PC-3 (cell line): ENCODE results near the gene HCN4. TPM values are rescaled to one million over a fixed set of nuclear protein-coding genes. Genes with fewer than 3 reads are reported as not detected.

Source experiments
- ATAC-seq: fragments of 200-7000 bp; cut with Tn5 transposase; 2 replicates; pipeline ENCODE4 v1.9.1; 2020; ENCODE audit warnings: mild to moderate bottlenecking, moderate library complexity
- BruUV-seq: library from RNA; stranded (reverse); fragments of 400-500 nt; replicated peaks from 2 replicates; lab custom pipeline; 2021; lab: Mats Ljungman, UMichigan
- CTCF ChIA-PET: fragments of 300-600 bp; sonication (Branson Sonifier 250); formaldehyde crosslinking; loops from one replicate; lab custom pipeline; 2022; ENCODE audit warnings: antibody characterized with exemption; lab: Charles Lee
- POLR2A ChIA-PET: fragments of 300-600 bp; sonication (Branson Sonifier 250); formaldehyde crosslinking; loops from one replicate; lab custom pipeline; 2022; ENCODE audit warnings: antibody characterized with exemption; ENCODE audit not compliant: unreplicated experiment; lab: Charles Lee
- DNase-seq: peaks from one replicate; pipeline ENCODE4 v3.0.0-alpha.2; 2015
- H2AFZ ChIP-seq: fragments of 300-600 bp; sonication (generic); 2 replicates; pipeline ENCODE4 v1.6.0; 2016; ENCODE audit warnings: antibody characterized with exemption, low read length
- H3F3A ChIP-seq: fragments of 300-600 bp; sonication (generic); one replicate; pipeline ENCODE4 v1.6.0; 2017; ENCODE audit warnings: antibody characterized with exemption, low read length, control low read depth, mild to moderate bottlenecking; ENCODE audit not compliant: unreplicated experiment
- H3K27ac ChIP-seq: fragments of 300-600 bp; sonication (generic); 2 replicates; pipeline ENCODE4 v1.5.1; 2016; ENCODE audit warnings: mild to moderate bottlenecking, low read length
- H3K27me3 ChIP-seq: fragments of 300-600 bp; sonication (generic); 2 replicates; pipeline ENCODE4 v1.6.1; 2016; ENCODE audit warnings: low read length, mixed read lengths
- H3K36me3 ChIP-seq: fragments of 300-600 bp; sonication (generic); 2 replicates; pipeline ENCODE4 v1.6.1; 2016; ENCODE audit warnings: low read depth, mixed run types, low read length, mixed read lengths
- H3K4me1 ChIP-seq: fragments of 300-600 bp; sonication (generic); 2 replicates; pipeline ENCODE4 v1.5.1; 2016; ENCODE audit warnings: low read length; ENCODE audit not compliant: insufficient read depth
- H3K4me2 ChIP-seq: fragments of 300-600 bp; sonication (generic); 2 replicates; pipeline ENCODE4 v1.6.0; 2016; ENCODE audit warnings: low read length
- H3K4me3 ChIP-seq: fragments of 300-600 bp; sonication (generic); 2 replicates; pipeline ENCODE4 v1.5.1; 2016; ENCODE audit warnings: mild to moderate bottlenecking, low read length, mixed read lengths
- H3K79me2 ChIP-seq: fragments of 300-600 bp; sonication (generic); 2 replicates; pipeline ENCODE4 v1.6.1; 2017; ENCODE audit warnings: low read length, mixed read lengths
- H3K9ac ChIP-seq: fragments of 300-600 bp; sonication (generic); 2 replicates; pipeline ENCODE4 v1.6.0; 2016; ENCODE audit warnings: mild to moderate bottlenecking, low read length
- H3K9me2 ChIP-seq: fragments of 300-600 bp; sonication (generic); replicated peaks from 2 replicates; pipeline ENCODE4 v1.6.1; 2016; ENCODE audit warnings: mixed run types, low read length, mixed read lengths
- H3K9me3 ChIP-seq: fragments of 300-600 bp; sonication (generic); 2 replicates; pipeline ENCODE4 v1.6.1; 2016; ENCODE audit warnings: low read length, mixed read lengths
- H4K20me1 ChIP-seq: fragments of 300-600 bp; sonication (generic); 2 replicates; pipeline ENCODE4 v1.6.1; 2016; ENCODE audit warnings: low read length, mixed read lengths
- CTCF ChIP-seq: fragments of 300-600 bp; sonication (generic); conservative IDR thresholded peaks from 2 replicates; pipeline ENCODE4 v1.5.1; 2017; ENCODE audit warnings: antibody characterized with exemption, low read depth, mild to moderate bottlenecking, low read length
- EZH2 ChIP-seq: fragments of 300-600 bp; sonication (generic); IDR thresholded peaks from one replicate; pipeline ENCODE4 v1.6.1; 2017; ENCODE audit warnings: antibody characterized with exemption, mild to moderate bottlenecking, low read length; ENCODE audit not compliant: unreplicated experiment
- EZH2phosphoT487 ChIP-seq: fragments of 300-600 bp; sonication (generic); IDR thresholded peaks from 2 replicates; pipeline ENCODE4 v1.6.1; 2018; ENCODE audit warnings: mild to moderate bottlenecking, antibody characterized with exemption, low read length, borderline replicate concordance
- intact Hi-C: fragments of 100-400 bp; cut with micrococcal nuclease; formaldehyde crosslinking; loops from 2 replicates; pipeline ENCODE4 v1.9.0; 2023
- total RNA-seq: library from RNA; depleted of rRNA; stranded (reverse); fragments of >200 nt; gene quantifications from 2 replicates; pipeline ENCODE4 v1.2.3, GENCODE V29; 2014

Gene HCN4
- total RNA-seq, 1 experiment from 2014 or later: not detected

GRCh38 chr15:73335471-73335870 is 33.3 kb downstream of the HCN4 start:
- H3K9me2 ChIP-seq: no peaks in the 10 kb centered on the region
- peaks cover 32% of the 10 kb centered on the region for H3K27me3 ChIP-seq
- intact Hi-C loops: no loop called here
- TF ChIP-seq EZH2 (no peak), CTCF (no peak), EZH2phosphoT487 (no peak)
- no peaks in the 10 kb centered on the region for H3K36me3 ChIP-seq
- H3F3A ChIP-seq: no peaks in the 10 kb centered on the region
- no peak overlapping the region for H3K4me3 ChIP-seq
- ATAC-seq (no peak), DNase-seq (no peak)
- no peak overlapping the region for H3K27ac ChIP-seq
- ChIA-PET CTCF (no interaction called here), POLR2A (no interaction called here)
- H3K4me1 ChIP-seq: no peaks in the 10 kb centered on the region
- no peak overlapping the region for H3K9ac ChIP-seq
- no peak overlapping the region for H2AFZ ChIP-seq
- no peak overlapping the region for H3K4me2 ChIP-seq
- H4K20me1 ChIP-seq: no peaks in the 10 kb centered on the region
- H3K9me3 ChIP-seq: no peaks in the 10 kb centered on the region
- no peaks in the 10 kb centered on the region for H3K79me2 ChIP-seq
- BruUV-seq: no TSS peak

GRCh38 chr15:73335026-73335425 is 33.7 kb downstream of the HCN4 start:
- Histone ChIP-seq H3K79me2 (no peaks in the 10 kb centered on the region), H3K27ac (no peak overlapping the region), H2AFZ (no peak overlapping the region), H3K9me3 (no peaks in the 10 kb centered on the region), H3K27me3 (peaks cover 32% of the 10 kb centered on the region), H3F3A (no peaks in the 10 kb centered on the region), H3K36me3 (no peaks in the 10 kb centered on the region), H3K4me3 (no peak overlapping the region), H3K4me2 (no peak overlapping the region), H3K9ac (no peak overlapping the region), H3K4me1 (no peaks in the 10 kb centered on the region), H4K20me1 (no peaks in the 10 kb centered on the region), H3K9me2 (no peaks in the 10 kb centered on the region)
- ATAC-seq (no peak), DNase-seq (no peak)
- no peak for TF ChIP-seq CTCF
- TF ChIP-seq EZH2: no peak
- no peak for TF ChIP-seq EZH2phosphoT487
- intact Hi-C loops: no loop called here
- BruUV-seq: no TSS peak
- CTCF ChIA-PET: no interaction called here
- POLR2A ChIA-PET: no interaction called here

GRCh38 chr15:73334086-73334485 is 34.7 kb downstream of the HCN4 start:
- H3K27me3 ChIP-seq: peaks cover 32% of the 10 kb centered on the region
- no peak overlapping the region for H2AFZ ChIP-seq
- H3K4me1 ChIP-seq: no peaks in the 10 kb centered on the region
- no peak overlapping the region for H3K4me3 ChIP-seq
- no peaks in the 10 kb centered on the region for H3F3A ChIP-seq
- intact Hi-C loops: no loop called here
- no peaks in the 10 kb centered on the region for H3K9me3 ChIP-seq
- ATAC-seq (no peak), DNase-seq (no peak)
- no peak overlapping the region for H3K9ac ChIP-seq
- no TSS peak for BruUV-seq
- H3K27ac ChIP-seq: no peak overlapping the region
- H3K79me2 ChIP-seq: no peaks in the 10 kb centered on the region
- ChIA-PET POLR2A (no interaction called here), CTCF (no interaction called here)
- TF ChIP-seq CTCF: no peak
- TF ChIP-seq EZH2: no peak
- TF ChIP-seq EZH2phosphoT487: no peak
- H4K20me1 ChIP-seq: no peaks in the 10 kb centered on the region
- no peak overlapping the region for H3K4me2 ChIP-seq
- H3K36me3 ChIP-seq: no peaks in the 10 kb centered on the region
- H3K9me2 ChIP-seq: no peaks in the 10 kb centered on the region
